ENCODE results near the gene LRP8.
A peak's percentile ranks its signal among the peaks of the same experiment; 100 is the strongest.
"Not testable (repeated sequence)": the region's sequence is repeated elsewhere in the genome, so short reads cannot be mapped to it uniquely, and the experiment has no call there.

LRP8 gene

DNA sequence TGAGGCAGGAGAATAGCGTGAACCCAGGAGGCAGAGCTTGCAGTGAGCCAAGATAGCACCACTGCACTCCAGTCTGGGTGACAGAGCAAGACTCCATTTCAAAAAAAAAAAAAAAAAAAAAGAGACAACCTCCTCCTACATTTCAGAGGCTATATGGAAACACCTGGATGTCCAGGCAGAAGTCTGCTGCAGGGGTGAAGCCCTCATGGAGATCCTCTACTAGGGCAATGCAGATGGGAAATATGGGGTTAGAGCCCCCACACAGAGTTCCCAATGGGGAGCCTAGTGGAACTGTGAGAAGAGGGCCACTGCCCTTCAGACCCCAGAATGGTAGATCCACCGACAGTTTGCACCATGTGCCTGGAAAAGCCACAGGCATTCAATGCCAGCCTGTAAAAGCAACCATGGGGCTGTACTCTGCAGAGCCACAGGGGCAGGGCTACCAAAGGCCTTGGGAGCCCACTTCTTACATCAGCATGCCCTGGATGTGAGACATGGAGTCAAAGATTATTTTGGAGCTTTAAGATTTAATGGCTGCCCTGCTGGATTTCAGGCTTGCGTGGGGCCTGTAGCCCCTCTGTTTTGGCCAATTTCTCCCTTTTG lies 121.7 kb downstream of the LRP8 start:
- DNase-seq = not testable (repeated sequence)

DNA sequence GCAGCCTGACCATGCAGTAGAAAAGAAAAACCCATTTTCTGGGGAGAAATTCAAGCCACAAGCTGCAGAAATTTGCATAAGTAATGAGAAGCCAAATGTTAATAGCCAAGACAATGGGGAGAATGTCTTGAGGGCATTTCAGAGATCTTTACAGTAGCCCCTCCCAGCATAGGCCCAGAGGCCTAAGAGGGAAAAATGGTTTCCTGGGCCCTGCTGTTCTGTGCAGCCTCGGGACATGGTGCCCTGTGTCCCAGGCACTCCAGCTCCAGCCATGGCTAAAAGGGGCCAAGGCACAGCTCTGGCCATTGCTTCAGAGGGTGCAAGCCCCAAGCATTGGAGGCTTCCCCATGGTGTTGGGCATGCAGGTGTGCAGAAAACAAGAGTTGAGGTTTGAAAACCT lies 122.4 kb downstream of the LRP8 start:
- not testable (repeated sequence) for DNase-seq

DNA sequence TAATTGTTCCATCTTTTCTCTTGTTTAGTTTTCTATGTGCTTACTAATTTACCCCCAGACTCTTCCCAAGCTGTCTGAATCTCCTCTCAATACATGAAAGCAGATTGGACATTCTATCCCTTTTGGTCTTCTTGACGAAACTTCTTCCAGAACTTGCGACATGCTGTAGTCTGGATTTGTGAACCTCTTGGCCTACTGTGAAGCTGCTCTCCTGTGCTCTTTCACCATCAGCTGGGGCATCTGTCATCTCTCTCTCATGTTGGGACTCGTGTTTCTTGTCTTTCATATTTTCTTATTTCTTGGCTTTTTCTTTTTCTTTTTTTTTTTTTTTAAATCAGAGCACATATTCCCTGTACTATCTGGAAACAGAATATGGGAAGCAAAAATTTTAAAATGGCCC lies 124.4 kb downstream of the LRP8 start:
- DNase-seq = no peak

DNA sequence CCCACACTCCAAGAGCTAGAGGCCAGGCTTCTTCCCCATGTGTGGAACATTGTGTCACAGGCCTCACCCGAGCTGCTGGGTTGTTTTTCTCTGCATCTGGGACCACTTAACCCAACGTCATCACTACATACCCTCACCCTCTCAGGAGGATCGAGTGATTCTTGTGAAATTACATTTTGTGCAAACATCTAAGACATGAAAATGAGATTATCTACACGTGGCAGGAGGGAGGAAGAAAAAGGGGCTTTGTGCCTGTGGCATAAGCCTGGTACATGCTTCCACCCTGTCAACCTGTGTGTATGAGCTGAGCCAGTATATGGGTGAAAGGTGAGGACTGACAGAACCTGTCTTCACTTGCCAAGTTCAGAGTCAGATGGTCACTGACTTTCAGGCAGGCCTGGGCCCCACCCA lies 129.6 kb downstream of the LRP8 start:
- no peak for DNase-seq

DNA sequence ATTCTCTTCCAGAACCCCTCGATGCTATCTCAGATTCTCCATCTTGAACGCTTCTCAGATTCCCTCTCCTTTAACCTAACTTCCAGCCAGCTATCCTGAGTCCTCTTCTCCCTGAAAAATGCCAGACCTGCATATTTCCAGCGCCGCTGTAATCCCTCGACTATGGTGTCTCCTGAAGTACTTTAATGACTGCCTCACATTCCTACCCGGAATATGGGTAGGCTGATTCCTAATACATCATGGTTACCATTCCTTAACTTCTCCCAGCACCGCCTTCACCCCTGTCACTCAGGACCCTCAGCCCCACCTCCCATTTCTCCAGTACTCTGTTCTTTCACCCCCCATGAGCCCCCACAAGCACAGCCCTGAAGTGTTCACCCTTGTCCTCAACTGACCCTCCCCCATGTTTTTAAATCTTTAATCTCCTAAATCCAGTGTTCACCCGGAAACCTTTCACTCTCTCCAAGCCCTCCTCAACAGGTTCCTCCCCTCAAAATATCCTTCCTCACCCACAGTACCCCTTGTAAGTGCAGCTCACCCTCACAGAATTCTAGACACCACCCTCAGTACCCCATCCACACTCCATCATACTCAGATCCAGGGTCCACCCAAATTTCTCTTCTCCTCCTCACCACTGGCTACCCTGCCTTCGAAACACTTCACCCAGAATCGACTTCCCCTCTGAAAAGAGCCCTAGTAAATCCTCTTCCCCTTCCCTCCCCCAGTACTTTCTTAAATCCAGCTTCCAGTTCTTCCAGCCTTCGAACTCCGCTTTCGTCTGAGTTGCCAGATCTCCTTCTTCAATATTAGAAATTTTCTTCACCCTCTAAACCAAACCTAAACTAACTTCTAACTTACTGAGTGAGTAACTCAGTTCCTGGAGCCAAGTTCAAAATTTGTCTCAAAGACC lies 130.3 kb downstream of the LRP8 start:
- peak; percentile 16 for DNase-seq

DNA sequence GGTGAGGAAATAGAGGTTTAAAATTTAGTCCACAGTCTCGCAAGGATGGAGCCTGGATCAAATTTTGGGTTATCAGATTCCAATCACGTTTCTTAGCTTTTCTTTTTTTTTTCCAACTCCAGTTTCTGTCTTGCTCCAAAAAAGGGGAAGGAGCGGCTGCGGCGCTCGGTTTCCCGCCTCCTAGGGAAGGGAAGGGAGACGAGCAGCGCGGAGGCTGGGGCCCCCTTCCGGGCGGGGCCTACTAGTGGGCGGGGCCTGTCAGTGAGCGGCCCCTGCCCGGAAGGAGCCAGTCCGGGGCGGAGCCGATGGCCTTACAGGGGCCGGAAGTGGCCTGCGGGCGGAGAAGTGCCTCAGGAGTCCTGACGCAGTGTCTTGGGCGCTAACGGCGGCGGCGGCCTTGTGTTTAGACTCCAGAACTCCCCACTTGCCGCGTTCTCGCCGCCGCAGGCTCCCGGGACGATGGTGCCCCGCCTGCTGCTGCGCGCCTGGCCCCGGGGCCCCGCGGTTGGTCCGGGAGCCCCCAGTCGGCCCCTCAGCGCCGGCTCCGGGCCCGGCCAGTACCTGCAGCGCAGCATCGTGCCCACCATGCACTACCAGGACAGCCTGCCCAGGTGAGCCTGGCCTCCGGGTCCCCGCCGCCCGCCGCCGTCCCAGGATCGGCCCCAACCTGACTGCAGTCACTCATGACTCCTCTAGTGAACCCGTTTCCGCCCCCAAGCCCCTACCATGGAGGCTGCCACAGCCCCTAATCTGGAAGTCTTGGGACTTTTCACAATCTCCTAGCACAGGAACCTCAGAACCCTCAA lies 131.2 kb downstream of the LRP8 start, which contains the start of gene CPT2:
Gene CPT2, plus strand, starts transcription at position 340 of the 806 bp plus-strand sequence. Its CDS starts 120 bp downstream, at position 460.
- DNase-seq = peak; percentile 98

DNA sequence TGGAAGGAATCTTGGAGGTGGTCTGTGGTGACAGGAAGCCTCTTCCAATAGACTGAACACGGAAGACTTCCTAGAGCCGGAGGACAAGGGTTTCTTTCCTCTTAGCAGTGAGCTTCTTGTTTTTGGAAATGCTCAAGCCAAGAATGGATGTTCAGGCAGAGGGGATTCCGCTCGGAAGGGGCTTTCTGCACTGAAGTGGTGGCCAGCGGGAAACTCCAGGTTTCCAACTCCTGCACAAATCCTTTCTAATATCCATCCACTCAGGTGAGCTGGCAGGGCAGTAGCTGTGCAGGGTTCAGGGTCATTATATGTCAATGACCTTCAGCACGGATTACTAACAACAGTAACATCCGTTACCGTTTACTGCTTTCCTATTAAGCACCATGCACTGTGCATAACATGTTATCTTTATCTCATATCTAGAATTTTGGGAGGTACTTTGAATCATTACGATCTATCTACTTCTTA lies 131.8 kb downstream of the LRP8 start:
- DNase-seq = no peak

DNA sequence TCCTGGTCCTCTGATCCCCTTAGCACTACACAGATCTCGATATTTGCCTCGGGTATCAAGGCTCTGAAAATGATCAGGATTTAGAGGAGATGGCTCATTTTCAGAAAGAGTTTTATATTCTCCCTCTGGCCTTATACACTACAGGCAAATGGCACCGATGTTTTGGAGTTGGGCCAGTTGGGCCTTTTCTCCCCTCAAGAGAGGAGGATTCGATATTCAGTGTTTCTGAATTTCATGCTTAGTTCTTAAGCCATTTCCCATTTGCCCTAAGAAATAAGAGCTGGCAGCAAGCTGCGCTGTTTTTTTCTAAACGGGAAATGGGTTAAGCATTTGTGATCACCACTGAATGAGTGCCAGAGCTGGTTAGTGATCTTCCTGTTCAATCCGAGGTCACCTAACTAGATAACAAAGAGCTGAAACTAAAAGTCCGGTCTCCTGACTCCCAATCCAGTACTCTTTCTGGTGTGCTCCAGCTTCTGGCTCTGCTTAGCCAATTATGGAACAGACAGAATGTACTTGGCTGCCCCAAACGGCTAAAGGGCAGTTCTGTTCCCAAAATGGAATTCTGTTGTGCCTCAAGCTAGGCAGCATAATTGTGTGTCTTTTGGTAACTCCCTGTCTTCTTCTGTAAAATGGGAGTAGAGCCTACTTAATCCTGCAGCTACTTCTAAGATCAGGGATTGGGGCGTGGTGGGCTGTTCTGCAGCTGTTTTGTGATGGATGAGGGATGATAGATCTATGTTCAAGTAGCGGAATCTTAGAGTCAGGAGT lies 132.4 kb downstream of the LRP8 start:
- DNase-seq = no peak
